ENCODE results near the gene CDH26.

Gene CDH26

GRCh38 chr20:60000271-60001042, 42.2 kb downstream of the CDH26 start:
- Histone ChIP-seq H3K79me2 (ENCODE audit: insufficient read depth, low read length) (no peaks in the 10 kb centered on the region), H2AFZ (ENCODE audit: low read depth, low read length, severe bottlenecking) (no peak overlapping the region), H4K20me1 (ENCODE audit: low read depth, low read length) (no peaks in the 10 kb centered on the region), H3K36me3 (ENCODE audit: low read length) (no peaks in the 10 kb centered on the region), H3F3A (ENCODE audit: insufficient read depth) (no peaks in the 10 kb centered on the region), H3K27me3 (ENCODE audit: low read length) (no peaks in the 10 kb centered on the region; the same call in 1 of the 2 replicates), H3K4me2 (ENCODE audit: low read depth, low read length, poor library complexity, severe bottlenecking) (no peak overlapping the region), H3K9ac (ENCODE audit: low read length) (no peak overlapping the region), H3K27ac (ENCODE audit: low read depth, low read length) (no peak overlapping the region), H3K9me3 (ENCODE audit: insufficient read depth, low read length) (no peaks in the 10 kb centered on the region), H3K9me2 (replicated peaks; ENCODE audit: insufficient read depth, low read length) (no peaks in the 10 kb centered on the region), H3K4me3 (ENCODE audit: insufficient read depth, low read length, poor library complexity, severe bottlenecking) (no peak overlapping the region)
- TF ChIP-seq EZH2phosphoT487 (conservative IDR thresholded peaks at IDR 0.05; ENCODE audit: low read length), result no peak
- TF ChIP-seq CTCF (IDR thresholded peaks at IDR 0.05; ENCODE audit: insufficient read depth, low read length, poor library complexity, severe bottlenecking), result no peak

DNA sequence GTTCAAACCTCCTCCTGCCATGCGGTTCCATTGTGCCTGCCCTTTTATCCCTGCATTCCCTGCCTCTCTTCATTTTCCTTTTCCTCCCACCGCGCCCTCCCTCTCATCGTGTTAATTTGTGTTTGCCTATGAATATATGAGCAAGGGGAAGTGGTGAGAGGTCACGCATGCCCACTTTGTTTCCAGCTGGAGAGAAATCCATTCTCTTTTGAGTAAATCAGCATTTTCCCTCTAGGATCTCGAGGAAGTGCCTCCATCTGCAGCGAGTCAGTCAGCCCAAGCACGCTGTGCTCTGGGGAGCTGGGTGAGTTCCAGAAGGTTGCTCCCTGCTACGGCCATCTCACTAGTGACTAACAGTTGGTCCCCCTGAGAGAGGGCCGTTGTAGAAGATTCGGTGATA, 42.9 kb downstream of the CDH26 start:
- Histone ChIP-seq H2AFZ (ENCODE audit: low read depth, low read length, severe bottlenecking) (no peak overlapping the region), H3K4me3 (ENCODE audit: insufficient read depth, low read length, poor library complexity, severe bottlenecking) (no peak overlapping the region), H3K4me2 (ENCODE audit: low read depth, low read length, poor library complexity, severe bottlenecking) (no peak overlapping the region), H4K20me1 (ENCODE audit: low read depth, low read length) (no peaks in the 10 kb centered on the region), H3K27me3 (ENCODE audit: low read length) (no peaks in the 10 kb centered on the region; the same call in 1 of the 2 replicates), H3K9me3 (ENCODE audit: insufficient read depth, low read length) (no peaks in the 10 kb centered on the region), H3F3A (ENCODE audit: insufficient read depth) (no peaks in the 10 kb centered on the region), H3K9ac (ENCODE audit: low read length) (no peak overlapping the region), H3K79me2 (ENCODE audit: insufficient read depth, low read length) (no peaks in the 10 kb centered on the region), H3K9me2 (replicated peaks; ENCODE audit: insufficient read depth, low read length) (no peaks in the 10 kb centered on the region), H3K36me3 (ENCODE audit: low read length) (no peaks in the 10 kb centered on the region), H3K27ac (ENCODE audit: low read depth, low read length) (no peak overlapping the region)
- TF ChIP-seq CTCF (IDR thresholded peaks at IDR 0.05; ENCODE audit: insufficient read depth, low read length, poor library complexity, severe bottlenecking), result no peak
- TF ChIP-seq EZH2phosphoT487 (conservative IDR thresholded peaks at IDR 0.05; ENCODE audit: low read length), result no peak

DNA sequence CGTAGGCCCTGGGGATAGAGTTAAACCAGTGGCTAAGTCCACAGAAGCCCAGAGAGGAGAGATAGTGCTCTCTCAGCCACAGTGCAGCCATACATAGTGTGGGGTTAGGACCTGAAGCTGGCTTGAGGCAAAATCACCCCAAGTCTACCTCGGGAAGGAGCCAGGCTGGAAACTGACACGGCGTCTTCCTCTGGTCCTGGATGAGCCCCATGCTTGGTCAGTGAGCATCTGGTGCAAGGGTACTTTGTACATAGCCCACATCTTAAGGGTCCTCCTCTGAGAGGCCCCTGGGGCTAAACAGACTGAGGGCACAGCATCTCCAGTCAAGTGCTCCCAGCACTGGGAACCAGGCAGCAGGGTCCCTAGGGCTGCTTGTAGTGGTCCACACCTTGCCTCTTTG, 45.6 kb downstream of the CDH26 start:
- Histone ChIP-seq H4K20me1 (ENCODE audit: low read depth, low read length) (no peaks in the 10 kb centered on the region), H3K9me3 (ENCODE audit: insufficient read depth, low read length) (no peaks in the 10 kb centered on the region), H3K4me2 (ENCODE audit: low read depth, low read length, poor library complexity, severe bottlenecking) (no peak overlapping the region), H3K4me3 (ENCODE audit: insufficient read depth, low read length, poor library complexity, severe bottlenecking) (no peak overlapping the region), H3K36me3 (ENCODE audit: low read length) (no peaks in the 10 kb centered on the region), H3K9ac (ENCODE audit: low read length) (no peak overlapping the region), H3K9me2 (replicated peaks; ENCODE audit: insufficient read depth, low read length) (no peaks in the 10 kb centered on the region), H2AFZ (ENCODE audit: low read depth, low read length, severe bottlenecking) (no peak overlapping the region), H3K27me3 (ENCODE audit: low read length) (no peaks in the 10 kb centered on the region; the same call in 1 of the 2 replicates), H3K79me2 (ENCODE audit: insufficient read depth, low read length) (no peaks in the 10 kb centered on the region), H3F3A (ENCODE audit: insufficient read depth) (no peaks in the 10 kb centered on the region), H3K27ac (ENCODE audit: low read depth, low read length) (no peak overlapping the region)
- no peak for TF ChIP-seq EZH2phosphoT487 (conservative IDR thresholded peaks at IDR 0.05; ENCODE audit: low read length)
- no peak for TF ChIP-seq CTCF (IDR thresholded peaks at IDR 0.05; ENCODE audit: insufficient read depth, low read length, poor library complexity, severe bottlenecking)
